Neural progenitor cell (in vitro differentiated cells): ENCODE results near the gene MEN1. TPM values are rescaled to one million over a fixed set of nuclear protein-coding genes. Genes with fewer than 3 reads are reported as not detected.

Source experiments
- DNase-seq: peaks from one replicate; pipeline ENCODE4 v3.0.0-alpha.2; 2016; ENCODE audit warnings: low spot score
- H2AFZ ChIP-seq: fragments of 200-600 bp; sonication (generic); replicated peaks from 2 replicates; pipeline ENCODE4 v1.6.1; 2016; ENCODE audit warnings: antibody characterized with exemption
- H3F3A ChIP-seq: fragments of 200-600 bp; sonication (generic); 2 replicates; pipeline ENCODE4 v1.6.1; 2016; ENCODE audit warnings: antibody characterized with exemption, low read depth
- H3K27ac ChIP-seq: fragments of 200-600 bp; sonication (generic); 2 replicates; pipeline ENCODE4 v1.5.1; 2016; ENCODE audit warnings: mild to moderate bottlenecking
- H3K27me3 ChIP-seq: fragments of 200-600 bp; sonication (generic); 2 replicates; pipeline ENCODE4 v1.6.1; 2016; ENCODE audit warnings: mild to moderate bottlenecking, moderate library complexity
- H3K36me3 ChIP-seq: fragments of 200-600 bp; sonication (generic); 2 replicates; pipeline ENCODE4 v1.5.1; 2016
- H3K4me1 ChIP-seq: fragments of 200-600 bp; sonication (generic); 2 replicates; pipeline ENCODE4 v1.6.1; 2016; ENCODE audit warnings: mixed run types
- H3K4me2 ChIP-seq: fragments of 200-600 bp; sonication (generic); 2 replicates; pipeline ENCODE4 v1.6.1; 2016
- H3K4me3 ChIP-seq: fragments of 200-600 bp; sonication (generic); 2 replicates; pipeline ENCODE4 v1.5.1; 2016
- H3K79me2 ChIP-seq: fragments of 200-600 bp; sonication (generic); 2 replicates; pipeline ENCODE4 v1.6.1; 2016; ENCODE audit warnings: low read depth
- H3K9ac ChIP-seq: fragments of 200-600 bp; sonication (generic); 2 replicates; pipeline ENCODE4 v1.6.1; 2016
- H3K9me3 ChIP-seq: fragments of 200-600 bp; sonication (generic); 2 replicates; pipeline ENCODE4 v1.5.1; 2016; ENCODE audit warnings: low read depth
- H4K20me1 ChIP-seq: fragments of 200-600 bp; sonication (generic); 2 replicates; pipeline ENCODE4 v1.6.1; 2016; ENCODE audit warnings: low read depth
- H3K27ac Mint-ChIP-seq: 3 replicates; pipeline ENCODE4 v1.8.0; 2021; ENCODE audit warnings: mixed read lengths
- H3K27me3 Mint-ChIP-seq: 2 replicates; pipeline ENCODE4 v1.8.0; 2022; ENCODE audit warnings: low read depth, mild to moderate bottlenecking, inconsistent platforms, moderate library complexity, mixed read lengths; ENCODE audit not compliant: insufficient read depth
- H3K36me3 Mint-ChIP-seq: 3 replicates; pipeline ENCODE4 v1.8.0; 2021; ENCODE audit warnings: mixed read lengths
- H3K4me1 Mint-ChIP-seq: 3 replicates; pipeline ENCODE4 v1.8.0; 2021; ENCODE audit warnings: mixed read lengths
- H3K4me3 Mint-ChIP-seq: 3 replicates; pipeline ENCODE4 v1.8.0; 2021; ENCODE audit warnings: mild to moderate bottlenecking, moderate library complexity, mixed read lengths
- H3K9me3 Mint-ChIP-seq: 3 replicates; pipeline ENCODE4 v1.8.0; 2020; ENCODE audit warnings: mixed read lengths
- EZH2 ChIP-seq: fragments of 200-600 bp; sonication (generic); IDR thresholded peaks from 2 replicates; pipeline ENCODE4 v1.6.1; 2017; ENCODE audit warnings: antibody characterized with exemption, mild to moderate bottlenecking, moderate library complexity
- EZH2phosphoT487 ChIP-seq: fragments of 200-600 bp; sonication (generic); IDR thresholded peaks from 2 replicates; pipeline ENCODE4 v1.6.1; 2017; ENCODE audit warnings: antibody characterized with exemption
- total RNA-seq: library from RNA; depleted of rRNA; stranded (reverse); fragments of >200 nt; gene quantifications from 2 replicates; pipeline ENCODE4 v1.2.3, GENCODE V29; 2015; ENCODE audit warnings: low replicate concordance
- TF ChIP-seq, protein P1 (sequence below): fragments of 200-600 bp; sonication (generic); IDR thresholded peaks from 2 replicates; pipeline ENCODE4 v1.5.1; 2017; ENCODE audit warnings: antibody characterized with exemption, mild to moderate bottlenecking

The MEN1 gene
- total RNA-seq, 1 donor from 2014 or later = 11.4 TPM

- no peak for DNase-seq
- no peak overlapping the region for H3K27ac ChIP-seq
- Mint-ChIP-seq H3K4me3 (no peak overlapping the region), H3K27ac (no peak overlapping the region), H3K4me1 (peaks cover 61% of the 10 kb centered on the region), H3K27me3 (peaks cover 17% of the 10 kb centered on the region), H3K36me3 (peaks cover 55% of the 10 kb centered on the region), H3K9me3 (no peaks in the 10 kb centered on the region)
- no peak overlapping the region for H3K9ac ChIP-seq
- TF ChIP-seq EZH2 = no peak
- TF ChIP-seq, protein P1, sequence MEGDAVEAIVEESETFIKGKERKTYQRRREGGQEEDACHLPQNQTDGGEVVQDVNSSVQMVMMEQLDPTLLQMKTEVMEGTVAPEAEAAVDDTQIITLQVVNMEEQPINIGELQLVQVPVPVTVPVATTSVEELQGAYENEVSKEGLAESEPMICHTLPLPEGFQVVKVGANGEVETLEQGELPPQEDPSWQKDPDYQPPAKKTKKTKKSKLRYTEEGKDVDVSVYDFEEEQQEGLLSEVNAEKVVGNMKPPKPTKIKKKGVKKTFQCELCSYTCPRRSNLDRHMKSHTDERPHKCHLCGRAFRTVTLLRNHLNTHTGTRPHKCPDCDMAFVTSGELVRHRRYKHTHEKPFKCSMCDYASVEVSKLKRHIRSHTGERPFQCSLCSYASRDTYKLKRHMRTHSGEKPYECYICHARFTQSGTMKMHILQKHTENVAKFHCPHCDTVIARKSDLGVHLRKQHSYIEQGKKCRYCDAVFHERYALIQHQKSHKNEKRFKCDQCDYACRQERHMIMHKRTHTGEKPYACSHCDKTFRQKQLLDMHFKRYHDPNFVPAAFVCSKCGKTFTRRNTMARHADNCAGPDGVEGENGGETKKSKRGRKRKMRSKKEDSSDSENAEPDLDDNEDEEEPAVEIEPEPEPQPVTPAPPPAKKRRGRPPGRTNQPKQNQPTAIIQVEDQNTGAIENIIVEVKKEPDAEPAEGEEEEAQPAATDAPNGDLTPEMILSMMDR = no peak
- no peak for TF ChIP-seq EZH2phosphoT487
- peaks cover 99% of the 10 kb centered on the region for H3F3A ChIP-seq
- H3K4me3 ChIP-seq = no peak overlapping the region
- H3K36me3 ChIP-seq = peaks cover 31% of the 10 kb centered on the region
- H3K4me2 ChIP-seq = no peak overlapping the region
- no peaks in the 10 kb centered on the region for H3K9me3 ChIP-seq
- H4K20me1 ChIP-seq = peaks cover 100% of the 10 kb centered on the region
- peaks cover 64% of the 10 kb centered on the region for H3K79me2 ChIP-seq
- peaks cover 42% of the 10 kb centered on the region for H3K4me1 ChIP-seq
- no peak overlapping the region for H2AFZ ChIP-seq
- no peaks in the 10 kb centered on the region for H3K27me3 ChIP-seq
These were observed 43.5 kb downstream of the MEN1 start for GRCh38 chr11:64766881-64767280.

- Histone ChIP-seq H3K9me3 (no peaks in the 10 kb centered on the region), H4K20me1 (peaks cover 100% of the 10 kb centered on the region), H3K4me3 (no peak overlapping the region), H3K4me2 (no peak overlapping the region), H3K27me3 (no peaks in the 10 kb centered on the region), H3K4me1 (peaks cover 42% of the 10 kb centered on the region), H3K27ac (no peak overlapping the region), H3K9ac (no peak overlapping the region), H3K79me2 (peaks cover 56% of the 10 kb centered on the region), H3F3A (peaks cover 98% of the 10 kb centered on the region), H2AFZ (no peak overlapping the region), H3K36me3 (peaks cover 23% of the 10 kb centered on the region)
- peak overlapping the region; percentile 35 for H3K4me3 Mint-ChIP-seq
- DNase-seq = no peak
- peaks cover 66% of the 10 kb centered on the region for H3K4me1 Mint-ChIP-seq
- H3K36me3 Mint-ChIP-seq = peaks cover 47% of the 10 kb centered on the region
- no peaks in the 10 kb centered on the region for H3K9me3 Mint-ChIP-seq
- H3K27ac Mint-ChIP-seq = peak overlapping the region; percentile 29
- no peak for TF ChIP-seq EZH2
- peaks cover 17% of the 10 kb centered on the region for H3K27me3 Mint-ChIP-seq
These were observed 44.3 kb downstream of the MEN1 start for GRCh38 chr11:64765851-64766665.

DNA sequence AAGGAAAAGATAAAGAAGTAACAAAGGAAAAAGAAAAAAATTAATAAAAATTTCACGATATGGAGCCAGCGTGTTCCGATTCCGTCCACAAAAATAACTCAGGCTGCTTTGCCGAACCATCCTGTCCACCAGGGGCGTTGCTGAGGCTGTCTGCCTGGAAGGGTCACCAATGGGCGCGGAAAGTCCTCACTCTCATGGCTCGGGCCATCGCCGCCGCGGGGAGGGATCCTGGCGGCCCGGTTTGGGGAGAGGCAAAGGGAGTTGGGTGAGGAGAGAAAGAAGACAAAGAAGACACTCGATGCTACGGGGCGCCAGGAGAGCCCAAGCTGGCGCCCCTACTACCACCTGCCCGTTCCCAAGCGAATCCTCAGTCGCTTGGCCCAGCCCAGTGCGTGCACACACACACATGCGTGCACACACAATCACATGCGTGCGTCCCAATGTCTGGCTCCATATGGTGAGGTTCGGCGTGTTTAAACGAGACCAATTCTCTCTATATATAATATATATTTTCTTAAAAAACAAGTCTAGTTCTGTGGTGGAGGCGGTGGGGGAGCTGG, 45.0 kb downstream of the MEN1 start:
- H3K4me1 Mint-ChIP-seq = peaks cover 73% of the 10 kb centered on the region
- Histone ChIP-seq H3K27me3 (no peaks in the 10 kb centered on the region), H3K4me1 (peaks cover 48% of the 10 kb centered on the region), H3K9ac (no peak overlapping the region), H3K4me3 (no peak overlapping the region), H2AFZ (no peak overlapping the region), H3K4me2 (no peak overlapping the region), H4K20me1 (peaks cover 100% of the 10 kb centered on the region), H3K9me3 (no peaks in the 10 kb centered on the region), H3F3A (peaks cover 98% of the 10 kb centered on the region), H3K79me2 (peaks cover 49% of the 10 kb centered on the region), H3K27ac (peak overlapping the region; percentile 63), H3K36me3 (peaks cover 21% of the 10 kb centered on the region)
- H3K36me3 Mint-ChIP-seq = peaks cover 41% of the 10 kb centered on the region
- H3K27me3 Mint-ChIP-seq = peaks cover 19% of the 10 kb centered on the region
- H3K27ac Mint-ChIP-seq = no peak overlapping the region
- TF ChIP-seq, protein P1 = peak; percentile 45
- TF ChIP-seq EZH2 = no peak
- no peaks in the 10 kb centered on the region for H3K9me3 Mint-ChIP-seq
- DNase-seq = peak; percentile 45
- peak overlapping the region; percentile 54 for H3K4me3 Mint-ChIP-seq

DNA sequence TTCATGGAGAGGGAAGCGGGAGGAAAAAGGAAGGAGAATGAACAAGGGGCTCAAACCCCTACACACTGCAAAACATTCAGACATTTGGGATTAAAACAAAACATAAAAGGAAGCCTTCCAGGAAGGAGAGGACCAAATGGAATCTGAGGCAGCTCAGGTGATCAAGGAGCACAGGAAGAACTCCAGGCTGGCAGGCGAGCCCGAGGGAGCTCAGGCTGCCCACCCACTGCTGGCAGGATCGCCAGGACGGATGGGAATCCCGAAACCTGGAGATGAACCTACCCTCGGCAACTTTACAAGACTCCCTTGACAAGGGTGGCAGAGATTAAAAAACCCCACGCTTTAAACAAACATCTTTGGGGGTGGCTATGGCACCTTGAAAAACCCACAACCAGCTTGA, 45.6 kb downstream of the MEN1 start:
- Histone ChIP-seq H2AFZ (no peak overlapping the region), H3K9ac (no peak overlapping the region), H3K79me2 (peaks cover 43% of the 10 kb centered on the region), H3K4me1 (peaks cover 53% of the 10 kb centered on the region), H3K9me3 (no peaks in the 10 kb centered on the region), H3K4me3 (no peak overlapping the region), H3F3A (peaks cover 98% of the 10 kb centered on the region), H4K20me1 (peaks cover 98% of the 10 kb centered on the region), H3K27me3 (no peaks in the 10 kb centered on the region), H3K36me3 (peaks cover 19% of the 10 kb centered on the region), H3K4me2 (no peak overlapping the region), H3K27ac (peak overlapping the region; percentile 63)
- Mint-ChIP-seq H3K9me3 (no peaks in the 10 kb centered on the region), H3K27ac (no peak overlapping the region), H3K27me3 (peaks cover 24% of the 10 kb centered on the region), H3K4me1 (peaks cover 79% of the 10 kb centered on the region), H3K4me3 (peak overlapping the region; percentile 54), H3K36me3 (peaks cover 39% of the 10 kb centered on the region)
- DNase-seq = no peak
- TF ChIP-seq EZH2phosphoT487 = no peak
- TF ChIP-seq EZH2 = no peak
- TF ChIP-seq, protein P1 = no peak
